Keratinocyte (primary cell): ENCODE measurements around the gene HOXB5.
A peak's percentile ranks its signal among the peaks of the same experiment; 100 is the strongest.

ENCODE experiments used
- CTCF ChIP-seq, 3 experiments: IDR thresholded peaks in 1 of 3; conservative IDR thresholded peaks in 1 of 3; optimal IDR thresholded peaks in 1 of 3; 2 replicates in 2 of 3; 3 replicates in 1 of 3; pipeline versions ENCODE3 to v1.5.1; 2011; ENCODE audit warnings: low read length in 3 of 3, mild to moderate bottlenecking in 3 of 3, moderate library complexity in 2 of 3, control low read depth in 1 of 3, inconsistent platforms in 1 of 3; ENCODE audit not compliant: insufficient read depth in 2 of 3; ENCODE audit errors: extremely low read depth in 1 of 3
- EZH2 ChIP-seq: IDR thresholded peaks from one replicate; pipeline ENCODE4 v1.6.1; 2012; ENCODE audit warnings: inconsistent platforms, mild to moderate bottlenecking, low read length, moderate library complexity

GRCh38 chr17:48639982-48640857 is 46.6 kb upstream of the HOXB5 start:
- TF ChIP-seq CTCF (optimal IDR thresholded peaks at IDR 0.05 in 1 of 3, IDR thresholded peaks at IDR 0.05 in 1 of 3, conservative IDR thresholded peaks at IDR 0.05 in 1 of 3; ENCODE audit: extremely low read depth in 1 of 3, insufficient read depth in 2 of 3, low read length in 3 of 3) (no peak), EZH2 (peak; percentile 7)
